Skeletal muscle satellite cell (primary cell): ENCODE results near the gene MYBPHL.
A peak's percentile ranks its signal among the peaks of the same experiment; 100 is the strongest.

ENCODE experiments used
- H3K27me3 ChIP-seq: 2 replicates; pipeline ENCODE4 v1.7.0; 2013; ENCODE audit warnings: low read length; ENCODE audit not compliant: control insufficient read depth, insufficient read depth
- H3K36me3 ChIP-seq: 2 replicates; pipeline ENCODE4 v1.7.0; 2013; ENCODE audit warnings: mild to moderate bottlenecking, control low read depth, low read length; ENCODE audit not compliant: insufficient read depth
- H3K4me1 ChIP-seq: 2 replicates; pipeline ENCODE4 v1.7.0; 2013; ENCODE audit warnings: low read length; ENCODE audit not compliant: control insufficient read depth, insufficient read depth
- H3K4me2 ChIP-seq: 2 replicates; pipeline ENCODE4 v1.7.0; 2013; ENCODE audit warnings: mild to moderate bottlenecking, low read length
- H3K4me3 ChIP-seq: 2 replicates; pipeline ENCODE4 v1.7.0; 2013; ENCODE audit warnings: low read length
- H3K9ac ChIP-seq: 2 replicates; pipeline ENCODE4 v1.7.0; 2013; ENCODE audit warnings: mild to moderate bottlenecking, low read depth, low read length, moderate library complexity
- H3K9me3 ChIP-seq: replicated peaks from 2 replicates; pipeline ENCODE4 v1.7.0; 2013; ENCODE audit warnings: mild to moderate bottlenecking, control low read depth, low read length

The MYBPHL gene

DNA sequence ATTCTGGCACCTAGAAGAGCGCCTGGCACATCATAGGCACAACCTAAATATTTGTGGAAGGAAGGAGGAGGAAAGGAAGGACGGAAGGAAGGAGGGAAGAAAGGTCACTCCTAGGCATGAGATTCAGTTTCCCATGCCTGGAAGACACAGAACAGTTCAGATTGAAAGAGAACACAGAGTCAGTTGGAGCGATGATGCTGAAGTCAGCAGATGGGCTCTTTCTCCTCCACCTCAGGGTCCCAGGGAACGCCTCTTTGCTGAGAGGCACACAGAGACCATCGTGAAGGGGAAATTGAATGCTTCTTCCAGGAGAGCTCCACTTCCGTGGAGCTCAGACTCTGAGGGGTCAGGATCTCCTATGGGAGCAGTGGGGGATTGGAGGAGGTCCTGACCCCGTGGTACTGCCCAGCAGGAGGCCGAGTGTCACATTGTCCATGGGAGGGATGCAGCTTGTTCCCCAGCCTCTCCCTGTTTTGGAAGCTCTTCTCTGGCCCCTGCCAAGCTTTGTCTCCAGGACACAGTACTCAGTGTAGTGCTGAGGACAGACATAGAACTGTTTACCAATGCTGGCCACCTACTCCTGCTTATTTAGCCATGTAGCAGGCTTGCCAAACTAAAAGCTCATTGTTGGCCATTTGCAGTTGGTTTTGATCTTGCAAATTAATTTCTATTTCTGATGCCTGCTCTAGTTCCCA is 2.4 kb downstream of the MYBPHL start:
- H3K36me3 ChIP-seq = no peaks in the 10 kb centered on the region
- H3K4me1 ChIP-seq = peaks cover 12% of the 10 kb centered on the region
- no peak overlapping the region for H3K4me2 ChIP-seq
- H3K4me3 ChIP-seq = no peak overlapping the region
- H3K9ac ChIP-seq = no peak overlapping the region
- no peaks in the 10 kb centered on the region for H3K9me3 ChIP-seq
- H3K27me3 ChIP-seq = no peaks in the 10 kb centered on the region

DNA sequence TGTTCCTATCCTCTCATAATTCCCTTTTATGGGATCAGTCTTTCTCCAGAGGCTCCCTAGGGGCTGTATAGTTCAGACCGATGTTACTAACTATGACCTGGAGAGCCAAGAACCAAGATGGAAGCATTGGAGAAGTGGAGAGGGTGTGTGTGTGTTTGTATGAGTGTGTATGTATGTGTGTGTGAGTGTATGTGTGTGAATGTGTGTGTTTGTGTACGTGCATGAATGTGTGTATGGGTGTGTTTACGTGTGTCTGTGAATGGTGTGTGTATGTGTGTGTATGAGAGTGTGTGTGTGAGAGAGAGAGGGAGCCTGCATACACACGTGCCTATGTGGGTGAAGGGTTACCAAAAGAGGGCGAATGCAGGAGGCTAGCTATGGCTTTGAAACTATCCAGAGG is 4.9 kb downstream of the MYBPHL start:
- Histone ChIP-seq H3K4me3 (no peak overlapping the region), H3K4me2 (no peak overlapping the region), H3K9me3 (no peaks in the 10 kb centered on the region), H3K27me3 (no peaks in the 10 kb centered on the region), H3K9ac (no peak overlapping the region), H3K4me1 (peaks cover 27% of the 10 kb centered on the region), H3K36me3 (no peaks in the 10 kb centered on the region)

DNA sequence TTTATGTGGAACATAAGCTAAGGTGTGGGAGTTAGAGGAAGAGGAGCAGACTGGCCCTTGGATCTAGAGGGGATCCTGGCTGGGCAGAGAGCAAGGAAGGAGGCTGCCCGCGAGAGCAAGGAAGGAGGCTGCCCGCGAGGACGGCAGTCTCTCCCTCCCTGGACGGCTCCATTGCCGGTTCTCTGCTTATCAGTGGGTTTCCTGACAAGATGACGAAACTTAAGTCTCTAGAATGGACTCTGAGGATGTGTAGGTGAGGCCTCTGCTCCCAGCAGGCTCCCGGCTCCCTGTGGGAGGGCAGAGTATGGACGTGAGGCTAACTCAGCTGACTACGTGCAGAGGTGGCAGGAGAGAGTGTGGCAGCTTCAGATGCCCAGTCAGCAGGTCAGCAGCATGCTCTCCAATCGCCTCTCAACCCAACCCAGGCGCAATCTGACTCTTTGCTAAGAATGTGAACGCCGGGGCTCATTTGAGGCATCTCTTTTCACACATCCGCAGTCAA is 6.1 kb downstream of the MYBPHL start:
- Histone ChIP-seq H3K36me3 (no peaks in the 10 kb centered on the region), H3K4me2 (no peak overlapping the region), H3K4me3 (no peak overlapping the region), H3K27me3 (no peaks in the 10 kb centered on the region), H3K9me3 (no peaks in the 10 kb centered on the region), H3K9ac (no peak overlapping the region), H3K4me1 (peaks cover 27% of the 10 kb centered on the region)

DNA sequence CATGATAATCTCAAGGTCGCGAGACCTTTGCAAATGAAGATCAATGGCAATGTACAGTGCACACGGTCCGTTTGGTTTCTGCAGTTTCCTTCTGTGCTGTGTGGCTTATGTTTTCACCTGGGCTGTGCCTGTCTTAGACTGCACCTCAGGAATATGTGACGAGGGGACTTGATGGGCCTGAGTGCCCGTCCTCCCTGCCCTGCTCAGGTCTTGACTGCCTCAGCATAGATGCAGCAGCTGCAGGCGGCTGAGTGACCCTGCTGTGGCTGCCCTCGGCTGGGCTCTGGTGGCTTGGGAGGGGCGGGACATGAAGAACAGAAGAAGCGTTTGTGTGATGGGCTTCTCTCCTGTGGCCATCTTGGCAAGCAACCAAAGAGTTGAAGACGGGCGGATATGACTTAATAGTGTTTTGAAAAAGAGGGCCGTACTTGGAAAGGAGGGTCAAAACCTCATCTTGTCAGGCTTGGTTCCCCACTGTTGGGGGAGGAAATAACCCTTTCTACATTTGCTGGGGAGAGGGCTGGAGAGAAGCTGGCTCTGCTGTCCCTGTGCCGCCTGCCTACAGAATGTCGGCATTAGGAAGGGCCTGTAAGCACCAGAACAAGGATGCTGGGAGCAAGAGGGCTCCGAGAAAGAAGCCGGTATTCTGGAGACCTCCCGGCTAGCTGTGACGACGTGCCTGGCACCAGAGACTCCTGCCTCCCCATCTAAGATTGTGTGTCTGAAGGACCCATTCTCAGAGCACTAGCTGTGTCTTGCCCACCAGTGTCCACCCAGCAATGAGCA is 7.1 kb downstream of the MYBPHL start:
- peak overlapping the region; percentile 67 for H3K4me2 ChIP-seq
- no peaks in the 10 kb centered on the region for H3K9me3 ChIP-seq
- peak overlapping the region; percentile 55 for H3K9ac ChIP-seq

DNA sequence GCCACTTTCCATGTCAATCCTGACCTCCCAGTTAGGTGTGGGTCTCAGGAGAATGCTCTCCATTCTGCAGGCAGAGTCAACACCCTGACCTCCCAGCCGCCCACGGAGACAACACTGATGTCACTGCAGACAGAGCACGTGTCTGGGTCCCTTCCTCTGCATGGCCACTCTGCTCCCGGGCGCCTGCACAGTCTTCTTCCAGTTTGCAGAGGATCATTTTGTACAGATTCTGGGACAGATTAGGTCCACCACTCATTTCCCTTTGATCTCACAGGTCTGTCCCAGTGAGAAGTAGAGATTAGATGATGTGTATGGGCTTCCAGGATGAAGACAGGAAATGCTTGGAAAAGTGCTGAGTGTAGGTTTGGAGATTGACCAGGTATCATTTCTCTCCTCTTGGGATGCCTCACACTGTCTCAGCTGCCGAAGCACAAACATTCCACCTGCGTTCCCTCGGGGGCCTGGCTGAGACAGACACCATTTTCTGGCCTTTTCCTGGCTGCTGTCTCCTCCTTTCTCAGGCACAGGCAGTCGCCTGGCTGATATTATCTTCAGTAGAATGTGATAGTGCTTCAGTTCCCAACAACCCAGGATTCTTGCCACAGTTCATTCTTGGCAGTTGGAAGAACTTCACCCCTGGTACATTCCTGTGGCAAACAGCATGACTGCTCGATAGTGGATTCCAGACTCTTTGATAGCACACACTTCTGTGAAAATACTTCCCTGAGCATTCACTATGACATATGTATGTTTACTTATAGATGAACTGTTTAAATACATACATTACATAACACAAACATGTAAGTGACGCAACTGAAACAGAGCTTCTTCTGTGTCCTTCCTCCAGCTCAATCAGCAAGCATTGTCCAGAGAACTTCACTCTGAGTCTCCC is 7.9 kb downstream of the MYBPHL start:
- H3K4me1 ChIP-seq = peaks cover 30% of the 10 kb centered on the region
- peak overlapping the region; percentile 57 for H3K9ac ChIP-seq
- H3K9me3 ChIP-seq = no peaks in the 10 kb centered on the region
- no peaks in the 10 kb centered on the region for H3K36me3 ChIP-seq
- H3K4me3 ChIP-seq = peak overlapping the region; percentile 22
- H3K27me3 ChIP-seq = no peaks in the 10 kb centered on the region
- peak overlapping the region; percentile 67 for H3K4me2 ChIP-seq

More for the DNA sequence above, 7.1 kb downstream of the MYBPHL start:
- Histone ChIP-seq H3K36me3 (no peaks in the 10 kb centered on the region), H3K4me3 (peak overlapping the region; percentile 41), H3K4me1 (peaks cover 27% of the 10 kb centered on the region), H3K27me3 (no peaks in the 10 kb centered on the region)

DNA sequence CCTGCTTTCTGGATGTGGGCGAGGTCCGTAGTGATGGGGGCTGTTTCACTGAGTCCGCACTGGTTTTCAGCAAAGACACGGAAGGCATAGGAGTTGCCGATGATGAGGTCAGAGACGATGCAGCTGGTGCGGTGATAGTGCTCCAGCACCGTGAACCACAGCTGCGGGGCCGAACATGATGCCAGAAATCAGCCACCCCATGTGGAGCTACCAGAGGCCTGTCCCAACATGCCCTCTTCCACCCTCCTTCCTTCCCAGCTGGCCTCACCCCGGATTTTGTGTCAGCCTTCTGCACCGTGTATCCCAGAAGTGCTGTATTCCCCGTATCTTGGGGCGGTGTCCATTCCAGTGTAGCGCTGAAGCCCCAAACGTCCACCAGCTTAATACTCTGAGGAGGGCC is 10.0 kb downstream of the MYBPHL start:
- Histone ChIP-seq H3K4me3 (no peak overlapping the region), H3K9ac (no peak overlapping the region), H3K4me2 (no peak overlapping the region), H3K36me3 (no peaks in the 10 kb centered on the region), H3K4me1 (peaks cover 32% of the 10 kb centered on the region), H3K27me3 (no peaks in the 10 kb centered on the region), H3K9me3 (no peaks in the 10 kb centered on the region)

DNA sequence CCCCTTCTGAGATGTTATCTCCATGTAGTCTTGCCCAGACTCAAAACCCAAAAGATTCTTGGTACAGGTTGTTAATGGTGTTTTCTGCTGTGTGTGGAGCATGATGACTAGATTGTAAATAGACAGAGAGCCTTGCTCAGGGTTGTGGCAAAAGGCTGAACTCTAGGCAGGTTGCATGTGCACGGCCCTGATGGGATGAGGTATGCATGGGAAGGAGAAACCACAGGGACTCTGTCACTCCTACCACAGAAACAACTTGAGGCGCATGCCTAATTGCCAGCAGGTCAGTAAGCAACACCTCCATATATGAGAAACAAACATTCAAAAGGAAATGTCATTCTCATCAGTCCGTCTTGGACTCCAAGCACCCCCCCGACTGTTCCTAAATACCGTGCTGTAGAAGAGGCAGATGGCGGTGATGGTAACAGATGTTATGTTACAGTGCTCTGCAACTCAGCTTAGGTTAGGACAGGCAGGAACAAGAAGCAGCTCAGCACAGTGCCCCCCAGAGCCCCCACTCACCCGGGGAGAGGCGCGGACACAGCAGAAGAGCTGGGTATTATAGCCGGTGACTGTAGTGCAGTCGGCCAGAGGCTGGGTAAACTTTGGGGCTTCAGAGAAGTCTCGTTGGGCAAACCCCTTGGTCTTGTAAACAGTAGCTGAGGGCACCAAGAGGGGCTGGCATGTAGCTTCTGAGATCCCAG is 10.9 kb downstream of the MYBPHL start:
- peaks cover 32% of the 10 kb centered on the region for H3K4me1 ChIP-seq

DNA sequence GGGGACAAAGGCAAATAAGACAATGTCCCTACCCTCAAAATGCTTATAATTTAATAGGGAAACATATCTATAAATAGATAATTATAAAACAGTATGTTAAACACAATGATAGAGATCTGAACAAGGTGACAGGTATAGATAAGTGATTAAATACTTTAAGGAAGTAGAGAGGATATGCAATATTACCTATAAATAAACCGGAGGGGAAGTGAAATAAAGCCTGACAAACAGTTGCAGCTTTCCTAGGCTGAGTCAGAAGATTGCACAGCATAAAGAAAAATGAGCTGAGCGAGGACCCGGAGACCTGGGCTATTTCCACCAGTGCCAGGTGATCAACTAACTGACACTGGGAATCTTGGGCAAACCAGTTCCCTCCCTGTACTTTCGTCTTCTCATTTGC is 12.3 kb downstream of the MYBPHL start:
- H3K4me2 ChIP-seq = no peak overlapping the region
- no peak overlapping the region for H3K4me3 ChIP-seq
- H3K9me3 ChIP-seq = no peaks in the 10 kb centered on the region
- no peak overlapping the region for H3K9ac ChIP-seq
- H3K27me3 ChIP-seq = no peaks in the 10 kb centered on the region
- H3K4me1 ChIP-seq = peaks cover 21% of the 10 kb centered on the region
- no peaks in the 10 kb centered on the region for H3K36me3 ChIP-seq

More for the DNA sequence above, 10.9 kb downstream of the MYBPHL start:
- Histone ChIP-seq H3K27me3 (no peaks in the 10 kb centered on the region), H3K9me3 (no peaks in the 10 kb centered on the region), H3K4me3 (no peak overlapping the region), H3K36me3 (no peaks in the 10 kb centered on the region), H3K4me2 (no peak overlapping the region), H3K9ac (no peak overlapping the region)

DNA sequence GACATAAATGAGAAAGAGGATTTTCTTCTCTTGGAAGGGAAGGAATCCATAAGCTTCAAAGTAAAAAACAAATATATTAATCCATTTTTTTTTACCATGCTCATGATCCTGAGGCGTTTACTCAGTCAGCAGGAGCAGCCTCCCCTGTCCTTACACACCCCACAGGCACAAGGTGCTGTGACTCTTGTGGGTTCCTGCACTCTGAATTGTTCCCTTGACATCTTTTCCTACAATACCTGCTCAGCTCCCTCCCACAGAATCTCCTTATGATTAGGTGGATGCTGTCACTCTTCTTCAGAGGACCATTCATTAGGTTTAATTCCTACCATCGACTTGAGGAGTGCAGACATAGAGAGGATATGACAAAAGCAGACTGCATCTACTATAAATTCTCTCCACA is 13.8 kb downstream of the MYBPHL start:
- no peaks in the 10 kb centered on the region for H3K9me3 ChIP-seq
- H3K4me3 ChIP-seq = no peak overlapping the region
- no peaks in the 10 kb centered on the region for H3K36me3 ChIP-seq
- no peak overlapping the region for H3K9ac ChIP-seq
- no peaks in the 10 kb centered on the region for H3K27me3 ChIP-seq
- peaks cover 7% of the 10 kb centered on the region for H3K4me1 ChIP-seq
- H3K4me2 ChIP-seq = no peak overlapping the region

DNA sequence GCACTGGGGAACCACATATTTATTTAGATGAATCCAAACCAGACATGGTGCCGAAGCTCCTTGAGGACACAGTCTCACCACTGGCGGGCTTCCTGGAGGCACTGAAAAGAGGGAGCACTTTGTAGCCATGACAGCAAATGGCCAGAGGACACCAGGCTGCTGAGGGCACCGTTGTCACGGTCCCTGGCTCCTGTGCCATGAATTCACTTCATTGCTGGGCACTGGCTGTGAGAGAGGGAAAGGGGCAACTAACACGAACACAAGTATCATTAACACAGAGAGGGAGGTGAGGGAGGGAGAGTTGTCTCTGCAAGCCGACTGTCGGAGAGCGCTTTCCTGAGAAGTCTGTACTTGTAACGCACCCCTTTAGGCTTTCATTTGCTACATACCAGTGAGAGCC is 14.4 kb downstream of the MYBPHL start:
- H3K4me1 ChIP-seq = peaks cover 5% of the 10 kb centered on the region
- no peak overlapping the region for H3K4me2 ChIP-seq
- H3K9ac ChIP-seq = no peak overlapping the region
- no peaks in the 10 kb centered on the region for H3K27me3 ChIP-seq
- H3K9me3 ChIP-seq = no peaks in the 10 kb centered on the region
- no peak overlapping the region for H3K4me3 ChIP-seq
- H3K36me3 ChIP-seq = no peaks in the 10 kb centered on the region

DNA sequence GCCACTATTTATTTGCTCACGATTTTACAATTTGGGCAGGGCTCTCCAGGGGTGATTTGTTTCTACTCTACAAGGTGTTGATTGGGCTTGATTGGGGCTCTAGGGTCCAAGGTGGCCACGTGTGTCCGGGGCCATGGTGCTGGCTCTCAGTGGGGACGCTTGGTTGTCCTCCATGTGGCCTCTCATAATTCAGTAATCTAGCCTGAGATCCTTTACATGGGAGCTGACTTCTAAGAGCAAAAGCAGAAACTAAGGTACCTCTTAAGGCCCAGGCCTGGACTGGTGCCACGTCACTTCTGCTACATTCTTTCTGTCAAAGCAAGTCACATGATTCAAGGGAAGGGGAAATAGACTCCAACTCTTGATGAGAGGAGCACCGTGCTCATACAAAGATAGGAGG is 15.8 kb downstream of the MYBPHL start:
- H3K36me3 ChIP-seq = no peaks in the 10 kb centered on the region
- no peaks in the 10 kb centered on the region for H3K9me3 ChIP-seq
- peaks cover 5% of the 10 kb centered on the region for H3K4me1 ChIP-seq
- H3K27me3 ChIP-seq = no peaks in the 10 kb centered on the region
- H3K4me2 ChIP-seq = no peak overlapping the region
- H3K9ac ChIP-seq = no peak overlapping the region
- no peak overlapping the region for H3K4me3 ChIP-seq
